Stimulated activated CD8-positive, alpha-beta memory T cell treated with anti-CD3 and anti-CD28 coated beads, Interleukin-12 subunit alpha, Interleukin-12 subunit beta, amount 100 ng/mL, for 24 hours (primary cell): ENCODE measurements around the gene TBCK.
"Not testable (repeated sequence)": the region's sequence is repeated elsewhere in the genome, so short reads cannot be mapped to it uniquely, and the experiment has no call there.

Experiments used
- DNase-seq: peaks from one replicate; pipeline ENCODE4 v3.0.0-alpha.2; 2020; ENCODE audit errors: extremely low read depth

TBCK gene

DNA sequence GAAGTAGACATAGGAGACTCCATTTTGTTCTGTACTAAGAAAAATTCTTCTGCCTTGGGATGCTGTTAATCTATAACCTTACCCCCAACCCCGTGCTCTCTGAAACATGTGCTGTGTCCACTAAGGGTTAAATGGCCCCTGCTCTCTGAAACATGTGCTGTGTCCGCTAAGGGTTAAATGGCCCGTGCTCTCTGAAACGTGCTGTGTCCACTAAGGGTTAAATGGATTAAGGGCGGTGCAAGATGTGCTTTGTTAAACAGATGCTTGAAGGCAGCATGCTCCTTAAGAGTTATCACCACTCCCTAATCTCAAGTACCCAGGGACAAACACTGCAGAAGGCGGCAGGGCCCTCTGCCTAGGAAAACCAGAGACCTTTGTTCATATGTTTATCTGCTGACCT, 5.8 kb upstream of the TBCK start:
- not testable (repeated sequence) for DNase-seq

DNA sequence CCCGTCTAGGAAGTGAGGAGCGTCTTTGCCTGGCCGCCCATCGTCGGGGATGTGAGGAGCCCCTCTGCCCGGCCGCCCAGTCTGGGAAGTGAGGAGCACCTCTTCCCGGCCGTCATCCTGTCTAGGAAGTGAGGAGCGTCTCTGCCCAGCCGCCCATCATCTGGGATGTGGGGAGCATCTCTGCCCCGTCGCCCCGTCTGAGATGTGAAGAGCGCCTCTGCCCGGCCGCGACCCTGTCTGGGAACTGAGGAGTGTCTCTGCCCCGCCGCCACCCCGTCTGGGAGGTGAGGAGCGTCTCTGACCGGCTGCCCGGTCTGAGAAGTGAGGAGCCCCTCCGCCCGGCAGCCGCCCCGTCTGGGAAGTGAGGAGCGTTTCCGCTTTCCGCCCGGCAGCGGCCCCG, 5.2 kb upstream of the TBCK start:
- DNase-seq = not testable (repeated sequence)

DNA sequence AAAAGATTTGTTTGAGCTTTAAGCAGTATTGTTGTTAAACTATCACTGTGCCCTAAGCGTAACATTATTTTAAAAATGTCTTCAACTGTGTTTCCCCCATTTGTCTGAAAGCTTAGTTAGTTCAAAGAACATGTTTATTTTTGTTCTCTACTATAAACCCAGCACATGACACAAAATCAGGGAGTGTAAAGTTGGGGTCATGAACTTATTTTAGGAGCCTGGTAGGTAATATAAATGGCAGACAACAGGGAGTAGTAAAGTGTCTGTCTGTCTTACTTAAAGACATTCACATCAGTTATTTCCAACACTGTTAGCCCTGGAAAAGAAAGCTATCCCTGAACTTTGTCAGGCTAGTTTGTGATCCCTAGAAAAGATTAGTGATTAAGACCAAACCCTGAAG, 4.2 kb upstream of the TBCK start:
- DNase-seq = no peak

DNA sequence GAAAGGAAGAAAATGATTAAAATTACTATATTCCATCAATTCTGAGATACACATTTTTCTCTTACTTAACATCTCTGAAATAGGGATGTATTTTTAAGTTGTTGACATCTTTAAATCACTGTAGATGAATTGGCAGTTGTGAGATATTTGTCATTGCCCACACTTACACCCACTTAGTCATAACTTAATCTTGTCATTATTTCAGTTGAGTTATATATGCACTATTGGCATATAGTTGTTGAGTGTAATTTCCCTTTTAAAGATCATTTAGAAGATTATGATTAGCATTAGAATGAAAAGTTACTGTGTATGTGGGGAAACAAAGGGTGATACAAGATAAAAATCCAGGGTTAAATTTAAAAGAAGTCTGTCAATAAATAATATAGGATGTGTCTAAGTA, 2.5 kb upstream of the TBCK start:
- DNase-seq = no peak

DNA sequence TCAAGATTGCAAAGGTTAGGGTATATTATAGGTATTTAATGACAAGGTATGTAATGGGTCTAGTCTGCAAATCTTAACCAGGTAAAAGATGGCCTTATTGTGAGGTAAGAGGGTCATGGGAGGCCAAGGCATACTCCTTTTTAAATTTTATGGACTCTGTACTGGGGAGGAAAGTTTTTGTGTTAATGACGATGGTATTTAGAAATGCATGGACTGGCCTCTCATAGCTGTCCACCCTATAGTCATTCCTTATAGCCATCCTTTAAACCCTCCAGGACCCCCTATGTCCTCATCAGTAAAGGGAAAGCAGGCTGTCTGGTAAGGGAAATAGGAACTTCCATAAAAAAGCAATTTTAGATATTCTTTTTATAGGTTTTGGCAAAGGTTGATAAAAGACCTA, 1.8 kb upstream of the TBCK start:
- no peak for DNase-seq

DNA sequence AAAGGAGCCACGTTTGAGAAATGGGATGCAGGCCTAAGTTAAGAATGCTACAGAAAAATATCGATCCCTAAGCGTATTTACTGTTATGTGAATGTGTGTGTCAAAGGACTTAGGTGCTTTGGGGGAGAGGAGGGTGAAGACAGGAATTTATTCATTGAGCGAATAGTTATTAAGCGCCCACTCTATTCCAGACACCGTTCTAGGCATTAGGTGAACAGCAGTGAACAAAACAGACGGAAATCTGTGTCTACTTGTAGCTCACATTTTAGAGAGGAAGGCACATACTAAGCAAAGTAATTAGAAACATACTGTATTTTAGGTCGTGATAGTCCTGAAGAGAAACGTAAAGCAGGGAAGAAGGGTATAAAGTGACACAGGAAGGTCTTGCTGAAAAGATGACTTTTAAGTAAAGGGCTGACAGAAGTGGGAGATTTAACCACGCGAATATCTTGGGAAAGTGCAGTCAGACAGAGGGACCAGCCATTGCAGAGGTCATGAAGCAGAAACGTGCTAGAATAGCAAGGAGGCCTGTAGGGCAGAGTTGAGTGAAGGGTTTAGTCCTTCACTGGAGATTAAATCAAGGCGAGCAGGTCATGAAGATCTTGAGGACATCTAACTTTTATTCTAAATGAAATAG, 882 bp upstream of the TBCK start:
- DNase-seq = no peak

DNA sequence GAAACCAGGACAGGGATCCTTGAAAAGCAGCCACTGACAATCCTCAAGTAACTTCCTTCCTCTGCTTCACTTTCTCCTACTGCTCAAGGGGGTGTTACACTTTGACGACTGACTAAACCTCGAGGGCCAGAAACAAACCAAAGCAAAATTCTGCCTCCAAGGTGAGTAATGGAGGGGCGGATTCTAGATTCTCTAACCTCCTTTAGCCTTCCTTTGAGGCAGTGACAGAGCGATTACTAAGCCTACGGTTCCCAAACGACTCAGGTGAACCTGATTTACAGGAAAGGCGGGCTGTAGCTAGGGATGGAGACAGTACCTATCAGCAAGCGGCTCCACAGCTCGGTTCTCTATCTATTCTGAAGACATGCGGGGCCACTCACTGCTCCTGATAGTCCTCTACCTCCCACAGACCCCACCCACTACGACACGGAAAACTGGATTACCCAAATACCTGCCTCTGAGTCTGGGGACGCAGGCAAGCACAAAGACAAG, 487 bp downstream of the TBCK start:
- DNase-seq = no peak

DNA sequence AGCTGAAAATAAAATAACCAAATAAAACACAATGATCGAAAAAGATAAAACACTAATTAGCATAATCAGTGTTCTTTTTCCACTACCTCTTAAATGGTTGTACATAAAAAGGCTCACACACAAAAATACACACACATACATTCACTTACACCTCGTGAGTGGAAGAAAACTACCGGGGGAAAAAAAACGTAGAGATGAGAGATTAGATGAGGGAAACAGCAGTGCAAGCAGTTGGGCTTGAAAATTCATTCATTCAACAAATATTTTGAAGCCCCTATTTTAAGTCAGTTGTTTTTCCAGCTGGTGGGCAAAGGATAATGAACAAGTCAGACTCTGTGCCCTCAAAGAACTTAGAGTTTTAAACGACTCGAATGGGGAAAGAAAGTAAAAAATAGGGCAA, 1.0 kb downstream of the TBCK start:
- no peak for DNase-seq

DNA sequence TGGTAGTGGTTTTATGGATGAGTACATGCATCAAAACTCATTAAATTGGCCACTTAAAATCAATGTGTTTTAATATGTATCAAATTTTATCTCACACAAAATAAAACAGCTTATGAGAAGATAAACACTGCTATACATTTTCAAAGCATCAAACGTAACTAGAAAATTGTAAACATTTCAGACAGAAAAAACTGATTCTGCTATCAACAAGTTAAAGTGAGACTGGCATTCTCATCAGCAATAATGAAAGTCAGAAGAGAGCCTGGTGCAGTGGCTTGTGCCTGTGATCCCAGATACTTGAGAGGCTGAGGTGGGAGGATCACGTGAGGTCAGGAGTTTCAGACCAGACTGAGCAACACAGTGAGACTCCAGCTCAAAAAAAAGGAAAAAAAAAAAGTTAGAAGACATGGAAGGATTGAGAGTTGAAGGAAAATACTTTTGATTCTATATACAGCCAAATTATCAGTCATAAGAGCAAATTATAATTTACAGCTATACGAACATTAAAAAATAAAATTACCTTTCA, 2.9 kb downstream of the TBCK start:
- no peak for DNase-seq

DNA sequence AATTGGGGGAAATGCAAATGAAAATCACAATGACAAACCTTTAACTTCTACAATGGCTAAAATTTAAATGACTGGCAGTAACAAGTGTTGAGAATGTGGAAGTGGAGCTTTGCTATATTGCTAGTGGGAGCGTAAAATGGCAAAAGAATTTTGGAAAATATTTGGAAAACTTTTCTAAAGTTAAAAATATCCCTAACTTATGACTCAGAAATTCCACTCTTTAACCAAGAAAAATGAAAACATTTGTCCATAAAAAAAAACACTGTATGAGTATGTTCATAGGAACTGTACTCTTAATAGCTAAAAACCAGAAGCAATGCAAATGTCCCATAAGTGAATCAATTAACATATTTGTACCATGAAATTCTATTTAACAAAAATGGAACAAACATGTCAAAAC, 3.6 kb downstream of the TBCK start:
- DNase-seq = no peak

DNA sequence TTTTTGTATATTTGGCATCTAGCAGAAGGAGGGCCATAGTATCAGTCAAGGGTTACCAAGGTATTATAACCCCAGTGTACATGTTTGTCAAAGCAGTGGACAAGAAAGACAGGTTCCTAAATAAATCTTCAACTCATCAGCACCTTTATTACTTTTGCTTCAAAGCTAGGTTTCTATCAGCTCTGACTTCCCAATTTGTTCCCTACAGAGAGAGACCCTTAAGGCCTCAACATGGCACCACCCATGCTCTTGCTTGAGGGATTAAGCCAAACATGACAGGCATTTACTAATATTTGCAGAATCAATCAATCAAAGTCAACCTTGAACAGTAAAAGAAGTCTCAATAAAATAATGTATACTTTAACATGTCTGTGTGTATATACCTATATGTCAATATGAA, 9.4 kb downstream of the TBCK start:
- no peak for DNase-seq

DNA sequence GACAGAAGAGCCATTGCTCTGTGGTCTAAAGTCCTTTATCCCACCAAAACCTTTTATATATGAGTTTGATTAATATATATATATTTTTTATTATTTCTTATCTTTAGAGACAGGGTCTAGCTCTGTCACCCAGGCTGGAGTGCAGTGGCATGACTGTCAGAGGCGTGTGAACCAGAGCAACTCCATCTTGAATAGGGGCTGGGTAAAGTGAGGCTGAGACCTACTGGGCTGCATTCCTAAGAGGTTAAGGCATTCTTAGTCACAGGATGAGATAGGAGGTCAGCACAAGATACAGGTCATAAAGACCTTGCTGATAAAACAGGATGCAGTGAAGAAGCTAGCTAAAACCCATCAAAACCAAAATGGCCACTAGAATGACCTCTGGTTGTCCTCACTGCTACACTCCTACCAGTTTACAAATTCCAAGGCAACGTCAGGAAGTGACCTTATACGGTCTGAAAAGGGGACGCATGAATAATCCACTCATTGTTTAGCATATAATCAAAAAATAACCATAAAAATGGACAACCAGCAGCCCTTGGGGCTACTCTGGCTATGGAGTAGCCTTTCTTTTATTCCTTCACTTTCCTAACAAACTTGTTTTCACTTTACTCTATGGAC, 10.5 kb downstream of the TBCK start:
- no peak for DNase-seq

DNA sequence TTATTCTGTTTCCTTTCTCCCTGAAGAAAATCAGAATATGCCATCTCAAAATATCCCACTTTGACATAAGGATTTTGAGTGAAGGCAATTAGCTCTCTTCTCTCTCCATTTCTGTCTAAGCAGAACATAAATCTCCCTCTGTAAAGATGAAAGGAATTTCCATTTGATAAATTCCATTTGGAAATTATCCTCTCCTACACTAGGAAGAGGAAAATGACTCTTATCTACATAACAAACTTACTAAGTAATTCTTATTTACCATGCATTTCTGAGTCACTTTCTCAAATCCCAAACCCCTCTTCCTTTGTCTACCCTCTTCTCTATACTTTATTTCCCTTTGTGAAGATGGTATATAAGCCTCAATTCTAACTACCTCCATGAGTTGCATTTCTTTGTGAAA, 11.4 kb downstream of the TBCK start:
- DNase-seq = no peak

DNA sequence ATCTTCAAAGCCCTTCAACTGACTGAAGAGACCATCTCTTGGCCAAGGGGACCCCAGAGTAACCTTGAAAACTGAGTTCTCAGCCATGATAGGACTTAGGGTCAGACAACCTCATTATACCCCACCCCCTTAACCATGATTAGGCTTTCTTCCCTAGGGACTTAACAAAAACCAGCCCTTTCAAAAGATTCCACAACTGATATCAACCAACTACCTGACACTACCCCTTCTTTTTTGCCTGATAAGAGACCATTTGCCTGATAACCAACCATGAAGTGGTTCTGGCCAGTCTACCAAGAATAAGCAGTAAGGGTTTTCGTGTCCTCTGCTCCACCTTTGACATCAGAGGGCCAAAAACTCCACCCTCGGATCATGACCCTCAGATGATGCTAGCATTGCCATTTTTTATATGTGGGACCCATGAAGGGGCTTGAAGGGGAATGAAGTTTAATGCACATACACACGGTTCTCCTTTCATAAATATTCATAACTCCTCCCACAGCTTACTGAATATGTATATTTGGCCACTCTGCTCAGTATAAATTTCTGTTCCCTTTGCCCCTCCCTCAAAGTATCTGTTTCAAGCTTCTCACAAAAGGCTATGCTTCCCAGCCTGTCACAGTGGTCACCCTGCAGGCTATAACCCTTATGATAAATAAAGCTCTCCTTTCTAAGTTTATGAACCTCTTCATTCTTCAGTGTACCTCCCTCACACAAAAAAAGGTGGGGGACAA, 12.3 kb downstream of the TBCK start:
- no peak for DNase-seq

DNA sequence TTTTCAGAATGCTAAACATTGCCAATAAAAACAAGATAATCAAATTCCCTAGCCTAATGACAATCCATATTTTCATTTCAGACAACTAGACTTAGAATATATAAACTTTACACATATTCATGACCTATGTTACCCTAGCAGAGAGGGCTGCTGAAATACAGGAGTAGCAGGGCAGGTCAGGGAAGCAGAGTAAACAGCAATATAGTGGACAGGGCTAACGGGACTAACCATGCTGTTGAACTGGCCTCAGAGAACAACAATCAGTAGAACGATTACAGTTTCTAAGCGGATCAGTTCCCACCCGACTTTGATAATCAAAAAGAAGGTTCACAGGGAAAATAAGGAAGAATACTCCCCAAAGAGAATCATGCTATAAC, 14.0 kb downstream of the TBCK start:
- no peak for DNase-seq

DNA sequence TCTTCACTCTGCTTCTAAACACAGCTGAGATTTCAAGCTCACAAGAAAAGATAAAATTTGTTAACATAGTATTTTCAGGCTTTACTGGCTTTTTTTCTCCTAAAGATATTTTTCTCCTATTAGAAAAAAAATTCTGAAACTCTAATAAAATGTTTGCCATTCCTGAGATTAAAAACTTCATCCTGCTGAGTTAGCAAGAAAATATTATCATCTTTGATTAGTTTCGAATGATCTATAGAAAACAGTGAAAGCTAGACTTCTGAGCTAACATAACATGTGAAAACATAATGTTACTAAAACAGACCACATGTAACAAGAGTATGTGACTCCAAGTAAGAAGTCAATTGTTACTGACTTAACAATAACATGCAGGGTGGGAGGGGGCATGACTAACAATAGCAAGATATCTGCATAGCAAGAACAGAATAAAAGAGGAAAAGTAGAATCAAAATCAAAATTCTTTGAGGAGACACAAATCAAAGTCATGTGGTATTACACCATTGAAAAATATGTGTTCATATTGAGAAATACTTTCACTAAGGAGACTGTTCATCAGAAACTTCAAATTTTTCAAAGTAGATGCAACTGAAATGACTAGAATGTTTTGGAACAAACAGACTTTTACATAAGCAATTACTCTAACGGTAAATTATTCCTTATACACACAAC, 14.5 kb downstream of the TBCK start:
- no peak for DNase-seq

DNA sequence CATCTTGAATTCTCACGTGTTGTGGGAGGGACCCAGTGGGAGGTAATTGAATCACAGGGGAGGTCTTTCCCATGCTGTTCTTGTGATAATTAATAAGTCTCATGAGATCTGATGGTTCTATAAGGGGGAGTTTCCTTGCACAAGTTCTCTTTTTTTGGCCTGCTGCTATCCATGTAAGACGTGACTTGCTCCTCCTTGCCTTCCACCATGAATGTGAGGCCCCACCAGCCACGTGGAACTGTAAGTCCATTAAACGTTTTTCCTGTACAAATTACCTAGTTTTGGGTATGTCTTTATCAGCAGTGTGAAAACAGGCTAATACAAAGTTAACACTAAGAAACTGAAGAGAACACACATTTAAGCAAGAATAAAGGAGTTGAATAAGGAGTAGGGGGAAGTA, 16.0 kb downstream of the TBCK start:
- no peak for DNase-seq

DNA sequence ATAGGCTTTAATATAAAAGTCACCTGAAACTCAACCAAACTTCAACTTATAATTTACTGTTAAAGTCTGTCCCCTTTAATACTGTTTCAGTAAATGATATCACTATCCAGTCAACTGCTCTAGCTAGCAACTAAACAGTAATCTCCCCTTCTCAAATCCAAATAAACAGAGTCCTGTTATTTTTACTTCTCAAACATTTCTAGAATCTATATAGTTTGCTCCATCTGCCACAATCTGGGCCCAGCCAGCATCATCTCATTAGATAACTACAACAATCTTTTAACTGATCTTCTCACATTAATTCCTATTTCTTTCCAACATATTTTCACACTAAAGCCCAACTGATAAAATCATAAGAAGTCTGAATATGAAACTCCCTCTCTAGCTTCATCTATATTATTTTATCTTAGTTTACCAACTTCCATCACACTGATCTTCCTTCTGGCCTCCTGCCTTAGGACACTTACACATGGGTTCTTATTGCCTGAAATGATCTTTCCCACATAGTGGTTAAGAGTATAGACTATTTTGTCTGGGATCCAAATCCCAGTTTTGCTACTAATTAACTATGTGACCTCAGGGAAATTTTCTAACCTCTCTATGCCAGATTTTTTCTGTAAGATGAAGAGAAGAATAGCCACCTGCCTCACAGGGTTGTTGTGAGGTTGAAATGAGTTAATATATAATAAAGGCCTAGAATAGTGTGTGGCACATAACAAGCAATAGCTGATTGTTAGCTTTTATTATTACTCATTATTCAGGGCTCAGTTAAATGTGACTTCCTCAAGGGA, 18.6 kb downstream of the TBCK start:
- no peak for DNase-seq

DNA sequence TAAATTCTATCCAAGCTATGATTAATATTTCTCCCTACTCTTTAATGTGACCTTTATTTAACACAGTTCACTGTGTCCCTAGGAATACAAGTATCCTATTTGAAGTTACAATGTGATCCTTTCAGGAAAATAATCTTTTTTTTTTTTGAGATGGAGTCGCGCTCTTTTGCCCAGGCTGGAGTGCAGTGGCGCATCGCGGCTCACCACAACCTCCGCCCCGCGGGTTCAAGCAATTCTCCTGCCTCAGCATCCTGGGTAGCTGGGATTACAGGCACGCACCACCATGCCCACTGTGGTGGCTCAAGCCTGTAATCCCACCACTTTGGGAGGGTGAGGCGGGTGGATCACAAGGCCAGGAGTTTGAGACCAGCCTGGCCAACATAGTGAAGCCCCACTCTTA, 21.9 kb downstream of the TBCK start:
- DNase-seq = no peak

DNA sequence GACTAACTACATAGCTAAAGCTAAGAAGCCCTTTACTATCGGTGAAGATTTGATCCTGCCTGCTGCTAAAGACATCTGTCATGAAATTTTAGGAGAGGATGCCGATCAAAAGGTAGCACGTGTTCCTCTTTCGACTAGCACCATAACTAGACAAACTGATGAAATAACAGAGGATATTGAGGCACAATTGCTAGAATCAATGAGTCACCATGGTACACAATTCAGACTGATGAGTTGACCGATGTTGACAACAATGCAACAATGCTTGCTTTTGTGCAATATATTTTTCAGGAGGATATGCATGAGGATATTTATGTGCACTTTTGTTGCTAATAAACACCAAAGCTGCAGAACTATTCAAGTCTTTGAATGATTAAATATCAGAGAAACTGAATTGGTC, 24.3 kb downstream of the TBCK start:
- no peak for DNase-seq

DNA sequence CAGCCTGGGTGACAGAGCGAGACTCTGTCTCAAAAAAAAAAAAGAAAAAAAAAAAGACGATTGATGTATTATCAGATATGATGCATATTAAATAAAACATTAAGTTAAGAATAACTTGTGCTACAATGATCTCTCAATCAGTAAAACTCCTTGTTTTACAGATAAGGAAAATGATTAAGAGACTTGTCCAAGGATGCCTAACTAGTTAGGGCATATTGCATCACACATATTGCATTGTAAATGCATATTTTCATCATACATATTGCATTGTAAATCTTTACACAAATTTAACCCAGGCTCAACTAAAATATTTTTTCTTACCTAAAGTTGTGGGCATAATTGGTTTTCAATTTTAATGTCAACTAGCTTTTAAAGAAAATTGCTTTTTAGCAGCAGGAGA, 26.3 kb downstream of the TBCK start:
- DNase-seq = no peak
